ENCODE data around the gene FNBP1L. TPM values are rescaled to one million over a fixed set of nuclear protein-coding genes. Genes with fewer than 3 reads are reported as not detected.

Gene FNBP1L
- total RNA-seq, 1 experiment from 2014 or later: 34.9 TPM

DNA sequence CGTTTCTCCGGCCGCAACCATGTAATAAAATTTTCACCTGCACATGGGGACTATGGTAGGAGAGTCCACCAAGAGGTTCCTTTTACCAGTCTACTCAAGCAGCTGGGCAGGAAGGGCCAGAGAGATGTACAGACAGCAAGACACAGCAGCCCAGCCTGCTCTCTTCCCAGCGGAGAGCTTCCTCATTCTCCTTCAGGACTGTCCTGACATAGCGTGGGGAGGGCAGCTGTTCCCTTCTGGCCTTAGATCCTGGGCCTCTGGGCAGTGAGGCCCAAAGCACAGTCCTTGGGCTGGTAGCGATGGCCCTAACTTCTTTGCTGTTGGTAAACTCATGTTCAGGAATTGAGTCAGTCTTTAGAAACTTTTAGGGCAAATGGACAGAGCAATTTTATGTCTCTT is 144.6 kb downstream of the FNBP1L start:
- no peak for DNase-seq (ENCODE audit: low spot score)

DNA sequence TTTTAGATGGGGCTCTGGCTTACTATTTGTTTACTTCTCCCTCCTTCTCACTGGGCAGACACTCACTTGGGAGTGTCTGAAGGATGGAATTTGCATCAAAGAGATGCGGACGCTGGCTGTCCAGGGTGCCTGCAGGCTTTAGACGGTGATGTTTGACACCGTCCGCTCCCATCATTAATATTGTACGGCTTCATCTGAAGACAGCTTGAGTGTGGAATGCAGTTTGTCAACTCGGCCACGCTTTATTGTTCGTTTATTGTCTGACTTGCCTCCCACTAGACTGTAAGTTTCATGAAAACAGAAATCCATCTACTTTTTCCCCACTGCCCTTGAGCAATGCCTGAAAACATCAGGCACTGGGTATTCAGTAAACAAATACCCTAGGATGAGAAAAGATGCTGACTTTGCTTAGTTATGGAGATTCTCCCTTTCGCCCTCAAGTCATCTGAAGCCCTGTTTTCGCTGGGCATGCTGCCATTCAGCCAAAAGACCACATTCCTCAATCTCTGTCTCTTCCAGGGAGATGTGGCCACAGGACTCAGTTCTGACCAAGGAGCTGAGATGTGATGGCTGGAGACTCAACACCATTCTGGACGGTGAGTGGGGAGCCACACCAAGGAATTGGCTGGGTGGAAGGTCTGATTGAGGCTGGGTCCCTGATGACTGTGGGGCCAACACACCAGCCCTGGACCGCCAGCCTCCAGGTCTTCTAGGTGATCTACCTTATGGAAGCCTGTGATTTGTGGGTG is 146.1 kb downstream of the FNBP1L start:
- DNase-seq (ENCODE audit: low spot score): no peak

DNA sequence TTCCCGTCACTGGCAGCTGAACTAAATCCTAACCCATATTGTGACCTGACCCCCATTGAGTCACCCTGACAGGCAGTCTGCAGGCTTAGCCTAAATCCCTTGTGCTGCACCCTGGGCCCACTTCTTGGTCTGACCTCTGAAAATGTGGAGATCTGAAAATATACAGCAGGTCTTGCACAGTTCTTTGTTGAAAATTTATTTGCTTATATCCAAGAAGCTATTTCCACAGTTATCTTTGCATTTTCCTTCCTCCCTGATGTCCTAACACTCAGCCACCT is 146.6 kb downstream of the FNBP1L start:
- DNase-seq (ENCODE audit: low spot score): no peak

DNA sequence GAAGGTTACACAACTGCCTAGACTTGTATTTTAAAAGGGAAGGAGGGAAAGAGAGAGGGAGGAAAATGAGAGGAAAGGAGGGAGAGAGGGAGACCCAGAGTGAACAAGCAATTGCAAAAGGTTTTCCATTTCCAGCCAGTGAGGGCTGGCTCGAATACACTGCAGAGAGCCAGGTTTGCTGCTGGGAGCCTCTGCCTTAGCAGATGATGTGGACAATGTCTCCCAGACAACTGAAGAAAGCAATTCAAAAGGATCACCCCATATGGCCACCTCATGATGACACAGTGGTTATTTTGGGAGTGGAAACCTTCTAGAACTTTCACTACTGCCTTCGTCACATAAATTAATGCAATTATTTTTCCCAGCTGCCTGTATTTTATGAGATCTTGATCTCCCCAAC is 147.3 kb downstream of the FNBP1L start:
- DNase-seq (ENCODE audit: low spot score): no peak

- no peak for DNase-seq (ENCODE audit: low spot score)
These were observed 147.8 kb downstream of the FNBP1L start for GRCh38 chr1:93595743-93596142.

DNA sequence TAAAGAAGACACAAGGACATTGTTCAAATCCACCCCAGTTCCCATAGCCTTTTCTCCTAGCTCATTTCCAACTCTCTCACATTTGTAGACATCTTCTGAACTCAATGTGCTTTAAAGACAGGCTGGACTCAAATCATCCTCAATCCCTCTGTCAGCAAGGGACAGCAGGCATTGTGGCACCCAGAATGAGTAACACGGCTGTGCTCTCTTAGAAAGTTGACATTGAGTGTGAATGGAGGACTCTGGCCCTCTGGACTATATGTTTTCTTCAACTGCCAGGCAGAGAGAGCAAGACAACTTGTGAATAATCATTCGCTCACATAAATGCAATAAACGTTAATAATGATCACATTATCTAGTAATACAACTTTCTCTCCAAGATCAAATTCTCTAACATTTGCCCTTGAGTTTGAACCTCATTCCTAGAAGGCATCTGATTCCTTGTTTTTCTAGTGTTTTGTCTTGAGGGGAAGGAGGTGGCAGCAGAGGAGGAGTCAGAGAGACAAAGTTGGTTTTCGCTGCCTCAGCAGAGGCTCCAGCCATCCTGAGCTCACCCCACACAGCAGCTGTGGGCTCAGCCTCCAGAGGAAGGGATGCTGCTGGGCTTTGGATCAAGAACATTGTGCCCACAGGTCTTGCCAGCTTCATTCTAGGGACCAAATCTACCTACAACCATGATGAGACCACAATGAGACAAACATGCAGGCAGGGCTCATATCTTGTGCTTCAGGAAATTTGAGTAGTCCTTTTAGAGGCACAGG is 148.6 kb downstream of the FNBP1L start:
- DNase-seq (ENCODE audit: low spot score): no peak

- DNase-seq (ENCODE audit: low spot score): no peak
These were observed 149.8 kb downstream of the FNBP1L start for GRCh38 chr1:93597709-93598108.

DNA sequence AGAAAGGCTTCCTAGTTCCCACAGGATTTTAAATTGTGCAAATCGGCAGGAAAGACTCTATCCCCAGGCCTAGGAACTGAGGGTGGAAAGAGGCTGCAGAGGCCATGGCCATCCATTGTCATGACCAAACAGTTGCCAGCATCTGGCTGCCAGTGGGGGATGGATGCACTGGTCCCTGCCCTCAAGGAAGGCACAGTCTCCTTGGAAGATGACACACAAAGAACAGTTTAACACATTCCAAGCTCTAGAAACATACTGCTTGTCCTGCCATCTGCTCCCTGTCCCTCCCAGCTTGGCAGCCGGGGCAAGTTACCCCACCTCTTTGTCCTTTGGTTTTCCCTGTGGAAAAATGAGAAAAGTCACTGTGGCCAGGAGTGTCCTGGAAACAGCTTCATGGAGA is 150.5 kb downstream of the FNBP1L start:
- no peak for DNase-seq (ENCODE audit: low spot score)

DNA sequence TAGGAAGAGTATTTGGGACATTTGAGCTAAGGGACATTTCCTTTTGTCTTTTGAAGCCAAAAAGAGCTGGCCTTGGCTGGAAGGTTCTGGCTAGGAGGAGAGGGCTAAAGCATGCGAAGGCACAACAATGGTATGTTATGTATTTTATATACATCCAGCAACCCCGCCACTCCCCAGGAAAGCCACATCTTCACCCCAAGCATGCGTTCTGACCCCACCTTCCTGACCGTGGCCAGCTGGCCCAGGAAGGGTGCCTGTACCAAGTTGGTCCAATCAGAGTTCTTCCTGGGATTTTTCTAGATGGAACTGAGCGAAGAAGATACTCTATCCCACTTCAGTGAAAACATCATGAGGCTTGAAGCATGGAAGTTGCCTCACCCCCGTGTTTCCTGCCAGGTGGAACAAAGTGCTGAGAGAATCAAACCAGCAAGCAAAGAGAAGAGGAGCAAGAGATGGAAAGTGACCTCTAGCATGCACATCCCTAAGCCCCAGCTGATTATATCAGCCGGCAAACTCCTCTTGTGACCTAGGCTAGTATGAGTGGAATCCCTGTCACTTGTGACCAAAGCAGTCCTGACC is 151.0 kb downstream of the FNBP1L start:
- DNase-seq (ENCODE audit: low spot score): no peak

DNA sequence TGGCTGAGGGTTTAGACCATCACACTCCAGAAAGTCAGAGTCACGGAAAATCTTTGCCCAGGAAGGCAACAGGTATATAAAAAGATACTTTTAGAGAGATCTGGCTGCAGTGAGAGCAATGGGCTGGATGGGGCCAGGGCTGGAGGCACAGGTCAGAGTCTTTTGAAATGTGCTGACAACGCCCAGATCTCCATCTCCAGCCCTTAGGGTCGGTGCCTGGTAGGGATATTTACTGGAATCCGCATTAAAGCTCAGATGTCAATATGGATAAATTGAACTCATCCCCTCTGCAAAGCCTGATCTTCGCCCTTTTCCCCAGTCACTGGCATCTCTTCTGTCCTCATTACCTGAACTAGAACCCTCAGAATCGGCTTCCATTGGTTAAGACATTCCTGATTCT is 151.6 kb downstream of the FNBP1L start:
- no peak for DNase-seq (ENCODE audit: low spot score)

GRCh38 chr1:93600663-93601062 is 152.7 kb downstream of the FNBP1L start:
- no peak for DNase-seq (ENCODE audit: low spot score)

DNA sequence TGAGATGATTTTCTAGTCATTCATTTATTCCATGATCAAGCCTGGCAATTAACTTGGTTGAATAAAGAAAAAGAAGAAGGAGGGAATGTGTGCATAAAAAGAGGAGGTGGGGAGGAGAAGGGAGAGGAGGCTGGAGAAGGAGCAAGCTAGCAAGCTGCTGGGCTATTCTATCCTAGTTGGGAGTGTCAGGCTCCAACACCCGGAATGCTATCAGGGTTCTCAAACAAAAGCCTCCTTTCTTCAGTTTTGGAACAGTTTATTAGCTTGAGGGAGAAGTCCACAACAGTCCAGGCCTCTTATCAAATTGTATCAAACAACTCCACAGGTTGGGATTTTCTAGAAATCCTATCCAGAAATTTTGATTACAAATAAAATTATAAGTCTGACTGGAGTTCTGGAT is 153.8 kb downstream of the FNBP1L start:
- no peak for DNase-seq (ENCODE audit: low spot score)

DNA sequence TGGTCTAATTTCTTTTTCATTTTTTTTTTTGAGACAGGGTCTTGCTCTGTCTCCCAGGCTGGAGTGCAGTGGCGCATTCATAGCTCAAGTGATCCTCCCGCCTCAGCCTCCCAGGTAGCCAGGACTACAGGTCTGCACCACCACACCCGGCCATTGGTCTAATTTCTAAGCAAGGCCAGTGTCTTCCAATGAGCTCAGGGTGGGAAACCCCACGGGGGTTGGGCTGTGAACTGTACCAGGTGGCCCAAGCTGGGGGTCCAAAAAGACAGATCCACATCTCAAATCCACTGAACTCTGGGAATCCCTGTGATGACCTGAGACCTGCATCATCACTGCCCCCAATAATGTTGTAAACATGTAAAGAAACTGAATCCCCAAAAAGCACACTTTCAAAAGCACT is 154.2 kb downstream of the FNBP1L start:
- no peak for DNase-seq (ENCODE audit: low spot score)

- DNase-seq (ENCODE audit: low spot score): no peak
These were observed 155.2 kb downstream of the FNBP1L start for GRCh38 chr1:93603106-93603505.

DNA sequence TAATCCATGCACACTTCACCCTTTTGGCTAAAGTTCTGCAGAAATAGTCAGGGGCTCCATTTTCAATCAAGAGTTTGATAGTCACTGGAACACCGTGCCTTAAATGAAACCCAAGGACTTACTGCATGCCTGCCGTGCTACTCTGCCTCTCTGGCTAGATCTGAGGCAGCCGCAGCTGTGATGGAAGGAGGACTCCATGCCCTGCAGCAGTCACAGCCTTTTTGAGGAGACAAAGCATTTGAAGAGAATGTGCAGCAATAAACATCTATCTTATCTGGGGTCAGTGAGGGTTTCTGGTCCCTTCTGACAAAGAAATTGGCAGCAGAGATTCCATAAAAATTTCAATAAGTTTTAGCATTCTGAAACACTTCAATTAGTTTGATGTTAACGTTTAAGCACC is 155.7 kb downstream of the FNBP1L start:
- DNase-seq (ENCODE audit: low spot score): no peak

Other genes starting within 250 kb of the FNBP1L start
- gene DR1, start 102.2 kb upstream of the FNBP1L start, total RNA-seq (2014; rRNA removed; shearing (Covaris generic)): 31.6 and 33.0 TPM in 2 replicates
- 33.1 and 34.3 TPM in 2 replicates for gene BCAR3, start 233.7 kb downstream of the FNBP1L start, total RNA-seq (2014; rRNA removed; shearing (Covaris generic))